Measurements from ENCODE around the gene ADAM8.

DNA sequence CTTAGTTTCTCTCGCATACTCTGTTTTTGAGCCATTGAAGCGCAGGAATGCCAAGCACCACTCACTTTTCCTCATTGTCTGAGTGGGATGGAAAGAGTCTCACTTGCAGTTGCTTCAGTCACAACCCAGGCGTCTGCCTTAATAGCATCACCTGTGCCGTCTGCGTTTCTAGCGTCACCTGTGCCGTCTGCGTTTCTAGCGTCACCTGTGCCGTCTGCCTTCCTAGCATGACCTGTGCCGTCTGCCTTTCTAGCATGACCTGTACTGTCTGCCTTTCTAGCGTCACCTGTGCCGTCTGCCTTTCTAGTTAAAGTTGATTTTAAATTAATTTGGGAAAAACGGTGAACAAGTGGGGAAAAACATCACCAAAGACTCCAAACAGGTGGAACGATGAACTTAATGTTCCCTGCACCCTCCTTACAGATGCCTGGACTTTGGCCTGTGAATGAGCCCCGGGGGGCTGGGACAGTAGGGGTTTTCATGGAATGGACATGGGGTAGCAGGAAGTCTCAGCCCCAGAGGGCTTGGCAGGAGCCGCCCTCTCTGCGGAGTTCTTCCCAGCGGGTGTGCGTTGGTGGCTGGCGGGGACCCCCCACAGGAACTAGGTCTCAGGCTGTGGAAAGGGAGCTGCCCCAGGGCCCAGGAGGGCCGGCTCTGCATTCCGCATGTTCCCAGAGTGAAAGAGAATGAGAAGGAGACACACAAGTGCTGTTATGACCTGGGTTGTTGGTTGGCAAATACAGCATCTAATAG is 35.5 kb upstream of the ADAM8 start:
- TF ChIP-seq, protein P1, sequence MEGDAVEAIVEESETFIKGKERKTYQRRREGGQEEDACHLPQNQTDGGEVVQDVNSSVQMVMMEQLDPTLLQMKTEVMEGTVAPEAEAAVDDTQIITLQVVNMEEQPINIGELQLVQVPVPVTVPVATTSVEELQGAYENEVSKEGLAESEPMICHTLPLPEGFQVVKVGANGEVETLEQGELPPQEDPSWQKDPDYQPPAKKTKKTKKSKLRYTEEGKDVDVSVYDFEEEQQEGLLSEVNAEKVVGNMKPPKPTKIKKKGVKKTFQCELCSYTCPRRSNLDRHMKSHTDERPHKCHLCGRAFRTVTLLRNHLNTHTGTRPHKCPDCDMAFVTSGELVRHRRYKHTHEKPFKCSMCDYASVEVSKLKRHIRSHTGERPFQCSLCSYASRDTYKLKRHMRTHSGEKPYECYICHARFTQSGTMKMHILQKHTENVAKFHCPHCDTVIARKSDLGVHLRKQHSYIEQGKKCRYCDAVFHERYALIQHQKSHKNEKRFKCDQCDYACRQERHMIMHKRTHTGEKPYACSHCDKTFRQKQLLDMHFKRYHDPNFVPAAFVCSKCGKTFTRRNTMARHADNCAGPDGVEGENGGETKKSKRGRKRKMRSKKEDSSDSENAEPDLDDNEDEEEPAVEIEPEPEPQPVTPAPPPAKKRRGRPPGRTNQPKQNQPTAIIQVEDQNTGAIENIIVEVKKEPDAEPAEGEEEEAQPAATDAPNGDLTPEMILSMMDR (IDR thresholded peaks at IDR 0.05), result no peak
- no peak for TF ChIP-seq EP300 (IDR thresholded peaks at IDR 0.05)
- TF ChIP-seq POLR2A (IDR thresholded peaks at IDR 0.05), result no peak
